ENCODE results near the gene ARL8B. TPM values are rescaled to one million over a fixed set of nuclear protein-coding genes. Genes with fewer than 3 reads are reported as not detected.

Gene ARL8B
- total and polyA plus RNA-seq, 4 donors, result 53.9 to 172 (median 105) TPM

DNA sequence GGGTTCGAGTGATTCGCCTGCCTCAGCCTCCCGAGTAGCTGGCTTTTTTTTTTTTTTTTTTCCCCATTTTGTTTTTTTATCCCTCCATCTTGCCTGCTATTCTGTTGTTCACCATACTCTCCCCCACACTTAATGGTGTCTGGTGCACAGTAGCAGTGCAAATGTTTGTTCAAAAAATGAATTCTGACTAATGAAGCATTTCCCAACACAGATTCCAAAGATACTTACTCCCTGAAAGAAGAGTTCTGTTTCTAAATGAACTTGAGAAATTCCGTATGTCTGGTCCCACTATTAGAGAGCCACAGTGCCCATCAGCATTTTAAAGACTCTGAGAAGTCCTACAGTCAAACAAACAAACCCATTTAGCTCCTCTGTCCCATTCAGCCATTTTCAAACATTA is 74.9 kb downstream of the ARL8B start:
- H3K27ac ChIP-seq (ENCODE audit: low read depth, low read length), result no peak overlapping the region
- H3K27me3 ChIP-seq (ENCODE audit: control insufficient read depth, insufficient read depth, low read length), result no peaks in the 10 kb centered on the region
- no peaks in the 10 kb centered on the region for H3K9me3 ChIP-seq (ENCODE audit: control insufficient read depth, insufficient read depth, low read length)
- 100% methylated on average over 3 of the region's 4 CpGs for WGBS (ENCODE audit: insufficient coverage)
- no peak for DNase-seq (ENCODE audit: low read depth in 4 of 6, low spot score in 6 of 6)
- H3K36me3 ChIP-seq (ENCODE audit: control insufficient read depth, insufficient read depth, low read length), result peaks cover 11% of the 10 kb centered on the region
- H3K4me3 ChIP-seq (ENCODE audit: low read depth, low read length), result no peak overlapping the region
- no peaks in the 10 kb centered on the region for H3K4me1 ChIP-seq (ENCODE audit: control insufficient read depth, insufficient read depth, low read length)

GRCh38 chr3:5197470-5198312 is 75.6 kb downstream of the ARL8B start:
- 92% methylated on average over 4 of the region's 8 CpGs for WGBS (ENCODE audit: insufficient coverage)

DNA sequence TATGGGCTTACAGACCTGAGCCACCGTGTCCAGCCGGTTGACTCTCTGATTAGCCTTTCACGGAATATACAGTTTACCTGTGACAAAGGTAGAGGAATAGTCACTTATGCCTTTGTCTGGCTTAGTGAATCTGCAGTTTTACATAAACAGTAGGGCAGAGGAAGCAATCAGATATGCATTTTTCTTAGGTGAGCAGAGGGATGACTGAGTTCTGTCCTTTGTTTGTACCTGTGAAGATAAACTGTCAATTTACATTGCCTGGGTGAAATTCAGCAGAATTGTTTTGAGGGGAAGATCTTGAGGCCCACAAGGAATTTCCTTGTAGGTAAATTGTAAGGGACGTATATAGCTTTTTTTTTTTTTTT is 76.2 kb downstream of the ARL8B start:
- Histone ChIP-seq H3K4me1 (ENCODE audit: control insufficient read depth, insufficient read depth, low read length) (no peaks in the 10 kb centered on the region), H3K36me3 (ENCODE audit: control insufficient read depth, insufficient read depth, low read length) (peaks cover 13% of the 10 kb centered on the region), H3K27ac (ENCODE audit: low read depth, low read length) (no peak overlapping the region), H3K4me3 (ENCODE audit: low read depth, low read length) (no peak overlapping the region), H3K27me3 (ENCODE audit: control insufficient read depth, insufficient read depth, low read length) (no peaks in the 10 kb centered on the region), H3K9me3 (ENCODE audit: control insufficient read depth, insufficient read depth, low read length) (no peaks in the 10 kb centered on the region)
- DNase-seq (ENCODE audit: low read depth in 4 of 6, low spot score in 6 of 6), result no peak
- 88% methylated on average over 3 of the region's 4 CpGs for WGBS (ENCODE audit: insufficient coverage)

More at GRCh38 chr3:5197470-5198312, 75.6 kb downstream of the ARL8B start:
- no peaks in the 10 kb centered on the region for H3K27me3 ChIP-seq (ENCODE audit: control insufficient read depth, insufficient read depth, low read length)
- H3K27ac ChIP-seq (ENCODE audit: low read depth, low read length), result no peak overlapping the region
- peaks cover 11% of the 10 kb centered on the region for H3K36me3 ChIP-seq (ENCODE audit: control insufficient read depth, insufficient read depth, low read length)
- H3K9me3 ChIP-seq (ENCODE audit: control insufficient read depth, insufficient read depth, low read length), result no peaks in the 10 kb centered on the region
- no peak overlapping the region for H3K4me3 ChIP-seq (ENCODE audit: low read depth, low read length)
- DNase-seq (ENCODE audit: low read depth in 4 of 6, low spot score in 6 of 6), result no peak
- no peaks in the 10 kb centered on the region for H3K4me1 ChIP-seq (ENCODE audit: control insufficient read depth, insufficient read depth, low read length)

DNA sequence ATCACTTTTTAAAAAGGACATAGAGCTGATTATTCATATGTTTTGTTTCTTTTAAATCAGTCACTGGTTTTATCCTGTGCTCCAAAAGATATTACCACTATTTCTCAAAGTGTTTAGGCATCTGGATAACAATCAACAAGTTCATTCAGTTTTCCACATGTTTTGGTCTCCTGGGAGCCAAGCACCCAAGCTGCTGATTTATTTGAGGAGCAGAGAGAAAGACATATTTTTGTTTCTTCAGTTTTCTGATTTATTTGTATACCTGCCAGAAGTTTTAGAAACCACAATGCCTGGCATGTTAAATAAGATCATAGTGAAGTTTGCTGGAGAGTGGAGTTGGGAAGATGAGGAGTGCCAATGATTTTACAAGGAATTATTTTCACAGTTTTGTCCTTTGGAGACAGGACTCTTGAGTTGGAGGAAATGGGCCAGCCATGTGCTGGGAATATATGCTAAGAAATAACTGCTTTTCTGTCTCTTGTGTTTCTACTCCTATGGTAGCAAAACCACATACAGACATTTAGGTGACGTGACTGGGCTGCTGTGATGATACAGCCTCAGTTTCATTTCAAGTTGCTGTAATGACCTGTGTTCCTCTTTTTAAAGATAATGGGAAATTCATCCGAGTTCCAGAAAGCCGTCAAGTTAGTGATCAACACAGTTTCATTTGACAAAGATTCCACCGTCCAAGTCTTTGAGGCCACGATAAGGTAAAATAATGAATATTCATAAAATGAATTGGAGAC is 77.1 kb downstream of the ARL8B start:
- Histone ChIP-seq H3K27me3 (ENCODE audit: control insufficient read depth, insufficient read depth, low read length) (no peaks in the 10 kb centered on the region), H3K27ac (ENCODE audit: low read depth, low read length) (no peak overlapping the region), H3K4me1 (ENCODE audit: control insufficient read depth, insufficient read depth, low read length) (no peaks in the 10 kb centered on the region), H3K9me3 (ENCODE audit: control insufficient read depth, insufficient read depth, low read length) (no peaks in the 10 kb centered on the region), H3K36me3 (ENCODE audit: control insufficient read depth, insufficient read depth, low read length) (peaks cover 14% of the 10 kb centered on the region), H3K4me3 (ENCODE audit: low read depth, low read length) (no peak overlapping the region)
- DNase-seq (ENCODE audit: low read depth in 4 of 6, low spot score in 6 of 6), result no peak
- WGBS (ENCODE audit: insufficient coverage), result 100% methylated on average over 2 of the region's 5 CpGs

- H3K27ac ChIP-seq (ENCODE audit: low read depth, low read length), result no peak overlapping the region
- no peak overlapping the region for H3K4me3 ChIP-seq (ENCODE audit: low read depth, low read length)
- no CpG with 5 or more reads among the region's 6 CpGs for WGBS (ENCODE audit: insufficient coverage)
- H3K27me3 ChIP-seq (ENCODE audit: control insufficient read depth, insufficient read depth, low read length), result no peaks in the 10 kb centered on the region
- no peaks in the 10 kb centered on the region for H3K4me1 ChIP-seq (ENCODE audit: control insufficient read depth, insufficient read depth, low read length)
- peaks cover 32% of the 10 kb centered on the region for H3K36me3 ChIP-seq (ENCODE audit: control insufficient read depth, insufficient read depth, low read length)
- no peak for DNase-seq (ENCODE audit: low read depth in 4 of 6, low spot score in 6 of 6)
- H3K9me3 ChIP-seq (ENCODE audit: control insufficient read depth, insufficient read depth, low read length), result no peaks in the 10 kb centered on the region
Measured at GRCh38 chr3:5201536-5201935, 79.4 kb downstream of the ARL8B start.

DNA sequence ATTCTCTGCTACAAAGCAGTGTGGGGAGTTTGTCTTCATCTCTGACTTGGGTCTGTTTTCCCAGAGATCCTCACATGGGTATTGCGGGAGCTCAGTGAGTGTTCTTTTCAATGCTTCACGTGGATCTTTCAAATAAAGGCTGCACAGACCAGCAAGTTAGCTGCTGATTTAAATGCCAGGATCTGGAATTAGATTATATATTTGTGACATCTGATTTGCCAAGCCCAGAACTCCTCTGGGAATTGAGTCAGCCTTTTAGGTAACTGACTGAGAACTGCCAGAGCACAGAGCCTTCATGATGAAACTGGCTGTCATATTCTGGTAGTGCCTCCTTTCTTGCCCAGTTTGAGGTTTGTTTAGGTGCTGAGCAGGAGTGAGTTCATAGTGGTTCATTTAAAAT is 80.1 kb downstream of the ARL8B start:
- 57% methylated on average over 2 of the region's 2 CpGs for WGBS (ENCODE audit: insufficient coverage)
- Histone ChIP-seq H3K9me3 (ENCODE audit: control insufficient read depth, insufficient read depth, low read length) (no peaks in the 10 kb centered on the region), H3K27ac (ENCODE audit: low read depth, low read length) (no peak overlapping the region), H3K4me1 (ENCODE audit: control insufficient read depth, insufficient read depth, low read length) (no peaks in the 10 kb centered on the region), H3K27me3 (ENCODE audit: control insufficient read depth, insufficient read depth, low read length) (no peaks in the 10 kb centered on the region), H3K36me3 (ENCODE audit: control insufficient read depth, insufficient read depth, low read length) (peaks cover 36% of the 10 kb centered on the region), H3K4me3 (ENCODE audit: low read depth, low read length) (no peak overlapping the region)
- DNase-seq (ENCODE audit: low read depth in 4 of 6, low spot score in 6 of 6), result no peak

GRCh38 chr3:5205165-5205941 is 83.3 kb downstream of the ARL8B start:
- Histone ChIP-seq H3K36me3 (ENCODE audit: control insufficient read depth, insufficient read depth, low read length) (peaks cover 45% of the 10 kb centered on the region), H3K9me3 (ENCODE audit: control insufficient read depth, insufficient read depth, low read length) (no peaks in the 10 kb centered on the region), H3K4me1 (ENCODE audit: control insufficient read depth, insufficient read depth, low read length) (no peaks in the 10 kb centered on the region), H3K4me3 (ENCODE audit: low read depth, low read length) (no peak overlapping the region), H3K27me3 (ENCODE audit: control insufficient read depth, insufficient read depth, low read length) (no peaks in the 10 kb centered on the region), H3K27ac (ENCODE audit: low read depth, low read length) (no peak overlapping the region)
- DNase-seq (ENCODE audit: low read depth in 4 of 6, low spot score in 6 of 6), result no peak
- 93% methylated on average over 7 of the region's 7 CpGs for WGBS (ENCODE audit: insufficient coverage)

DNA sequence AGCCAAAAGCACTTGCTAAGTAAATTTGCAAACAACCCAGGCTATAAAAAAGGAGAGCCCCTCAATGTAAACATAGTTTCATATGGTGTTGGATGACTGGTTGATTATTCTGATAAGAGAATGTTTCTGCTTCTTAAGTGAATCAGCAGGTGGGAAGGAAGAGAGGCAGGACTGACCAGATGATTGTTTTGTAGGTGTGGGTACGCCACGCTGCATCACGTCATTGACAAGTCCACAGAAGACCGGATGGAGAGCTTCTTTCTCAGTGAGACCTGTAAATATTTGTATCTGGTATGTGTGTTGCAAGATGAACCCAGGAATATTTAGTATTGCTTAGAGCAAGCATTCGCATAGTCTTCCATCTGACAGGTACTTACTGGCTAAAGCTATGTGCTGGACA is 88.8 kb downstream of the ARL8B start:
- WGBS (ENCODE audit: insufficient coverage), result 97% methylated on average over 5 of the region's 5 CpGs
- no peak overlapping the region for H3K4me3 ChIP-seq (ENCODE audit: low read depth, low read length)
- H3K36me3 ChIP-seq (ENCODE audit: control insufficient read depth, insufficient read depth, low read length), result peaks cover 63% of the 10 kb centered on the region
- H3K27ac ChIP-seq (ENCODE audit: low read depth, low read length), result no peak overlapping the region
- no peaks in the 10 kb centered on the region for H3K9me3 ChIP-seq (ENCODE audit: control insufficient read depth, insufficient read depth, low read length)
- no peaks in the 10 kb centered on the region for H3K27me3 ChIP-seq (ENCODE audit: control insufficient read depth, insufficient read depth, low read length)
- no peak for DNase-seq (ENCODE audit: low read depth in 4 of 6, low spot score in 6 of 6)
- H3K4me1 ChIP-seq (ENCODE audit: control insufficient read depth, insufficient read depth, low read length), result no peaks in the 10 kb centered on the region

- H3K27me3 ChIP-seq (ENCODE audit: control insufficient read depth, insufficient read depth, low read length), result no peaks in the 10 kb centered on the region
- 94% methylated on average over 5 of the region's 9 CpGs for WGBS (ENCODE audit: insufficient coverage)
- no peaks in the 10 kb centered on the region for H3K9me3 ChIP-seq (ENCODE audit: control insufficient read depth, insufficient read depth, low read length)
- no peak for DNase-seq (ENCODE audit: low read depth in 4 of 6, low spot score in 6 of 6)
- H3K4me3 ChIP-seq (ENCODE audit: low read depth, low read length), result no peak overlapping the region
- peaks cover 49% of the 10 kb centered on the region for H3K36me3 ChIP-seq (ENCODE audit: control insufficient read depth, insufficient read depth, low read length)
- H3K4me1 ChIP-seq (ENCODE audit: control insufficient read depth, insufficient read depth, low read length), result no peaks in the 10 kb centered on the region
- no peak overlapping the region for H3K27ac ChIP-seq (ENCODE audit: low read depth, low read length)
Measured at GRCh38 chr3:5212628-5213573, 90.8 kb downstream of the ARL8B start.

All from spinal cord (tissue), 10 donors.